GM18507 (cell line): Measurements from ENCODE around the gene EOLA2.
"Not testable (repeated sequence)": the region's sequence is repeated elsewhere in the genome, so short reads cannot be mapped to it uniquely, and the experiment has no call there.

Experiments used
- DNase-seq: peaks from one replicate; pipeline ENCODE4 v3.0.0; 2011; ENCODE audit warnings: low read depth; ENCODE audit not compliant: insufficient read length; ENCODE audit errors: extremely low spot score
- FAIRE-seq: peaks from 2 replicates; lab custom pipeline; 2011; peaks lifted over from hg19 to GRCh38; lab: Jason Lieb, UNC

The EOLA2 gene

DNA sequence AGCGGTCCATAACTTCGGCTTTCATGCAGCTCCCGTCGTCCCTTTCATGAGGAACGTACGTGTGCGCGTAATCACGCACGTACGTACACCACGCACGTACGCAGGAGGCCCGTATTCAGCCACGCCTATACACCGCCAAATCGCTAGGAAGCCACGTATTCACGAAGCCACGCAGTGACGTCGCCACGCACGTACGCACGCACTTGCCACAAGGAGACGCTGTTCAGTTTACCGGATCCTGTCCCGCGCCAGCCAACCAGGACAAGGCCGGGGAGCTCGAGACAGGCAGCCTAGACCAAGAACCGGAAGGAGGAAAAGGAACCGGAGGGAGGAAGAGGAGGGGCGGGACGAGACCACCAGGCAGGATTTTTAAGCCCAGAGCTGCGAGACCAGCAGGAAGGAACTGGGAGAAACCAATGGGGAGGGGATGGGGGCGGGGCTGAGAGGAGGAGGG lies at the start of gene EOLA2:
Gene EOLA2, minus strand, starts transcription at position 65 of the 454 bp plus-strand sequence. CDS start 4,617 bp downstream, outside the sequence.
- peak; percentile 100 for FAIRE-seq

DNA sequence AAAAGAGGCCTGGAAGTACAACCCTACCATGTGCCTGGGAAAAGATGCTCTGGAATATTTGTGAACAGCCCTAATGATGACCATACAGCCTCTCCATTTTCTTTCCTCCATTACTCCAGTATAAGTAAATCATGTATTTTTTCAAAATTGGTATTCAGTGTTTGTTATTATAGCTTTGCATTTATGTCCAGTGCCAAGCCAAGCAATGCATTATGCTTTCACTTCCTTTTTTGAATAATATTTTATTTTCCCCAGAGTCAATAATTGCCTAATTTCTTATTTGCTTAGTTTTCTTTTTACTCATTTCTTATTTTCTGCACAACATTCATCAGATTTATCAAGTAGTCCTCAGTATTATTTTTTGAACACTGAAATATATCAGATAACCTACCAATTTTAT lies 49.3 kb upstream of the EOLA2 start:
- FAIRE-seq (peak; percentile 75), DNase-seq (no peak)

More for the DNA sequence above, at the start of gene EOLA2:
- DNase-seq, result no peak

DNA sequence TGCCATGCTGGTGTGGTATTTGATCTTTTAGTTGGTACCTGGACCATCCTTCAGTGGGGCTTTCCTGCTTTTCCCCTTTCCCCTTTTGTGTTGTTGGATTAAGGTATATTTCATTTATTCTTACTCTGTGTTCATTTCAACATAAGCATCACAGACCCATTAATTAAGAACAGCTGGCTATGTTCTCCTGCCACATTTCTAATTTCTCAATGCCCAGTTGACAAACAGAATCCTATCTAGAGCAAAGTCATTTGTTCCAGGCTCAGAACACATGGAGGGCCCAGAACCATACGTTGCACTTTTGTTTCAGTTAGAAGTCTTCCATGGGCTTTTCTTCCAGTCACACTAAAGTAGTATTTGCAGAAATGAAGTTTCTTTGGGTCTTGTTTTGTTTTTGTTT lies 46.1 kb upstream of the EOLA2 start:
- no peak for DNase-seq
- no peak for FAIRE-seq

DNA sequence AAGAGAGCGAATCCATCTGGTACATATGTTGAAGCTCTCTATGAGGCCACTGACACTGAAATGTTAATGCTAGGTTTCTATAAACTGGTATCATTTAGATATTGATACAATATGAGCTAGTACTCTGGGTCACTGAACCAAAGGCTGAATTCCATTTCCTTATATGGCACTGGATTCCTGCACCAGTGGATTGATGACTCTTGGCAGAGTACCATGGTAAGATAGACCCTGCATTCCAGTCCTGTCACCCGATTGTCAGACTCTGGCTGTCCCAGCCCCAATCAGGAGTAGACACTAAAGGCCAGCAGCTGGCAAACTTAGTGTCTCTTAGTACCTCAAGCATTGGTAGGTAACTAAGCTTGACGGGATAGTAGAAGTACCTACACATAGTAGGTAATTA lies 44.0 kb upstream of the EOLA2 start:
- FAIRE-seq (no peak), DNase-seq (no peak)

DNA sequence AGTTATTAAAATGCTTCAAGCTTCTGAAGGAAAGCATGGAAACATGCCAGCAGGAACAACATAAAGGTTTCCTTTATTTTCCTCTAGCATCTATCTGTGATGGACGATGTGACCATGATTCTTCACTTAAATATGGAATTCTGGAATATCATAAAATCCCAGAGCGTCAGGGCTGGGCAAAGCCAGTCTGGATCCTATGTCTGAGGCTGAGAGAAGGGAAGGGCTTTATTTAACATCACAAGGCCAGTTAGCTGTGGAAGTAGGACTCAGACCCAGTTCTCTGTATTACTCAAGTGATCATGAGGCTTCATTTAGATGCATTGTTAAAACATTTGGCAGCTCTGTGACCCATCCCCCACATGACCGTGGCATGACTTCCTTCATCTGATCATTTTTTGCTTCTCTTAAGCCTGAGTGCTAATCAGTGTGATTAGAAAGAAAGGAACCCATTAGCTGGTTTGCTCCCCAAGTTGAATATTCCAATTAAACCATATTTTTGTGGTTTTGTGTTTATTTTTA lies 40.9 kb upstream of the EOLA2 start:
- DNase-seq, result no peak
- no peak for FAIRE-seq

DNA sequence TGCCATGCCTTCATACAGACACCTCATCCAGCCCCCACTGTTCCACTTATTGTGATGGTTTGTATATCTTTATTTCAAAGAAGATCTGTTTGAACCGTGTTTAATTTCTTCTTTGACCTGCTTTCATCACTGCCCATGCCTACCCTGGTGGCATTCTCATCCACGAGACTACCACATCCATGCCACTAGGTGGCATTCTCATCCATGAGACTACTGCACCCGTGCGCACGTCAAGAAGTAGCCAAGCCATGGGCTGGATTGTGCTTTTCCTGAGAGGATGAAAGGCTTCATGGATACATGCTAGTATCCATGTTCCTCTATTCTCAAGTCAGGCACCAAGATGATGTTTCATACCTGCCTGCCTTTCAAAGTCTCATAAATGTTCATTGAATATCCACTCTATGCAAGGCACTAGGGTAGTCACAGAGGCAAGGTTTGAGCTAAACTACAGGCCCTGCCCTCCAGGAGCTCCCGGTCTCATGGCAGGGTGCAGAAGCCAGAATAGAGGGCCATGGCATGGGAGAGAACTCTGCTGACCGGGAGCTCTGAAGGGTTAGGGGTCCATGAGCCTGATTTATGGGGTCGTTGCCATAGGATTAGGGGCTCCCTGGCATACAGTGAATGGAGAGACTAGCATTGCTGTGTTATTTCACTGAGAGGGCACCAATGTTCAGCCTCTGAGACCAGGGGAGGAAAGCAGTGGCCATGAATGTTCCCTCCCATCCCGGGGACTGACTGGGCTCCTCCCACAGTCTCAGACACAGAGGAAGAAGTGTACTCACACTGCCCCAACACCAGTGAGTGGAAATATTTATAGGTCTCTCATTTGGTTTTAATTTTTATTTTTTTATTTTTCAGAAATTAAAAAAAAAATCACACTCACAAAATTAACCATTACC lies 24.8 kb upstream of the EOLA2 start:
- peak; percentile 85 for FAIRE-seq
- DNase-seq, result no peak

DNA sequence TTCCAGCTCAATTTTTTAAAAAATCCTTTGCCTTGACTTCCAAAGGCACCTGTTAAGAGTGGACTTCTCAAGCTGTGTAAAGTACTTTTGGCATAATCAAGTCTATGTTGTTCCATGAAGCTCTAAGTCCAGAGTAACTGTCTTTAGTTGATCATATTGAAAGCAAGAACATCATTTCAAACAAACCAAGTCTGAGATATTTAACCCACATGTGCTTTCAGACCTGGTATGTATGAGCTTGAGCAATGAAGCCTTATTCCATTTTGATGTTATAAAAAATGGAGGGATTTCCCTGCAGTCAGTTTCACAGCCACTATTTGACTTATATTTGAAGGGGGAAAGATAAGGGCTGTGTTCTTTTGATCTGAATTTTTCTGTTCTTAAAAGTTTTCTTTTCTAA lies 23.7 kb upstream of the EOLA2 start:
- DNase-seq, result no peak
- FAIRE-seq, result no peak

DNA sequence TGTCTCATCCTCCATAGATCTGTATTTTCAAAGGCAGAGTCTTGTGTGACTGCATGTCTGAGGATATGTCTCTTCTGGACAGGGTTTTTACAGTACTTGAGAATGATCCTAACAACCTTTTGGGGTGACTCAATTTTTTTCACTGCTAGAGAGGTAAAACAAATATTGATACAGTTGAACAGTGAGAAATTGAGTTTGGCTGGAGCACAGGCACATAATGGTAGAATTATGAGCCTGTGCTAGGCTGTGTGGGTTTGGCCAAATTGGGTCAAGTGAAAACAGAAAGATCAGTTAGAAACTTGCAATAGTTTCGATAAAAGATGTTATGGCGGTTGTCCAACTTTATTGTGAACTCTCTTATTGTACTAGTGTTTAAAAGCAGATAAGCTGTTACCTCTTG lies 23.3 kb upstream of the EOLA2 start:
- DNase-seq (no peak), FAIRE-seq (no peak)

DNA sequence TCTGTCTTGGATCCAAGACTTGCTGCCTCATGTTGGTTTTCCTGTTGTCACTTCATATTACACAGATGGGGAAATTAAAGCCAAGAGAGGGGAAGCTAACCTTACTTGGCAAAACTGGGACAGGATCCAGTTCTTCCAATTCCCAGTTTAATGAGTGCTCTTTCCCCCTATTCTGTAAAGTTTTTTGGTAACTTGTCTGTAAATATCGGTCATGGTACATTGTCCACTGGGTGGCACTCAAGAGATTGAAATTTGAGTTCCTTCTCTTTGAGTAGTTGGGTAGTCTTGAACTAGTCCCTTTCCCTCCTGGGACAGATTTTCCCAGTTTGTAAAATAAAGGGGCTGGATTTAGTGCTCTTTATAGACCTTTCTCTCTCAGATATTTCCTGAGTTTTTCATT lies 12.4 kb upstream of the EOLA2 start:
- FAIRE-seq, result no peak

DNA sequence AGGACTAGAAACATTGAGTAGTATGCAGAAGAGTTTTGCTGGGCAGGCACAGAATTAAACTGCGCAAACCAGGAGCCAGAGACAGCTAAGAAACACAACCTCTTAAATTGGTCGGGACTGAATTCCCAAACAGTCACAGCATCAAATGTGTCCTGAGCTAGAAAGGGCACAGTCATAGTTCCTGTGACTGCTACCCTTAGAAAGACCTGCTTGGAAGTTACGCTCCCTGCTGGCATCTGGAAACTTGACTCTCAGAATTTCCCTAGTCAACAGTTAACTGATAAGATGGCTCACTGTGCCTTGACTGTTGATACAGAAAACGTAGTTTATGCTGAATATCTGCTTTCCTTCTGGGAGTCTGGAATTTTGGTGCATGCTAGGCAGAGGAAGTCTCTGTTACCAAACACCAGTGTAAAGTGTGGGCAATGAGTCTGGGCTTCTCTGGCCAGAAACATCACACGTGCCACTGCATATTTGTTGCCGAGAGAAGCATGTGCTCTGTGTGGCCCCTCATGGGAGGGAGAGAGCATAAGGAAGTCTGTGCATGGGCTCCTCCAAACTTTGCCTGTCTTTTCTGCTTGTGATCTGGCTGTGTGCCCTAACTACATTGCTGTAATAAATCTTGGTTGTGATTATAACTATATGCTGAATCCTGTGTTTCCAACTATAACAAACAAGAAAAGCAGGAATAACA lies 11.6 kb upstream of the EOLA2 start:
- DNase-seq (no peak), FAIRE-seq (no peak)

More for the DNA sequence above, 12.4 kb upstream of the EOLA2 start:
- no peak for DNase-seq

DNA sequence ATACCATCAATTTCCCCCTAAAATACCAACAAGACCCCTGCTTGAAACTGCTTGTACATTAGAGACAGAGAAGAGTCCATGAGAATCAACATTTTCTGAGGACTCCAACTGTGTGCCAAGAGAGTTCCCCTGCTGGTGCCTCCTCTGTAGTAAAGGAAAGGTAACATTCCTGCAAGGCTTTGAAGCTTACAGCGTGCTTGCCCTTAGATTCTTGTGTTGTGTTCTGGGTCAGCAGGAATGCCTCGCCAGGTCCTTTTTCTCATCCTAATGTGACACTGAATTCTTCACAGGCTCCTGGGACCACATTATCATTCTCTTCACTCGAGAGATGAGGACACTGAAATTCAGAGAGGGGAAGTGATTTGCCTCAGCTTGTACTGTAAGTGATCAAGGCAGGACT lies 9.7 kb upstream of the EOLA2 start:
- FAIRE-seq, result no peak
- no peak for DNase-seq

DNA sequence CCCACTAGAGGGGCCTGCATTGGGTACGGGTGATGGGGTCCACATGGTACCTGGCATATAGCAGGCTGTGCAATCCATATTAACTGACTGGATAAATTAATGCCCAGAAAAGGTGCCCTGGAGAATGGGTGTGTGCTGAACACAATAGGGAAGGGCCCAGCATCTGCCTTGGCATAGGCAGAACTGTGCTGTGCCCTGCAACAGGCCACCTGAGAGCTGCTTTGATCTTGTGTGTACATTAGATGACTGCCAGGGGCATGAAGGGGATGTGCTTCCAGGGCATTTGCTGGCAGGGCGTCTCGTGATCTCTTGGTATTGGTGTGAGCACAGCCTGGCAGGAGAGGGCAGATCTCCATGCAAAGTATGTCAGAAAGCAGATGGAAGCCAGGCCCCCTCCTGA lies 8.6 kb upstream of the EOLA2 start:
- DNase-seq, FAIRE-seq: not testable (repeated sequence)

DNA sequence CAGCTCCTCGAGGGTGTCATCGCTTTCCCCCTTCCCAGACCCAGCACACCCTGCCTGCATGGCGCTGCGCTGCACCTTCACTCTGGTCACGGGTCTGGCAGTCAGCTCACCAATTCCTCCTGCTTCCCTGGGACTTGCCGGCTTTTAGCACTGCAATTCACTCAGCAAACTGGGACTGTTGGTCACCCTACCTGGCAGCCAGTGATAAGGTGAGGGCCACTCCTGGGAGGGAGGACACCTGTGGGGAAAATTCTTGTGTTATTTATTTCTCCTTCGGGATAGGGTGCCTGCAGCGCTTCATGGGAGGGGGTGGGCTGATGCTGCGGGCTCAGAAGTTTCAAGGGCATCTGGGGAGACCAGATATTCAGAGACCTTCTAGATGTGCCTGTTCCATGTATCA lies 7.5 kb upstream of the EOLA2 start:
- not testable (repeated sequence) for DNase-seq, FAIRE-seq

DNA sequence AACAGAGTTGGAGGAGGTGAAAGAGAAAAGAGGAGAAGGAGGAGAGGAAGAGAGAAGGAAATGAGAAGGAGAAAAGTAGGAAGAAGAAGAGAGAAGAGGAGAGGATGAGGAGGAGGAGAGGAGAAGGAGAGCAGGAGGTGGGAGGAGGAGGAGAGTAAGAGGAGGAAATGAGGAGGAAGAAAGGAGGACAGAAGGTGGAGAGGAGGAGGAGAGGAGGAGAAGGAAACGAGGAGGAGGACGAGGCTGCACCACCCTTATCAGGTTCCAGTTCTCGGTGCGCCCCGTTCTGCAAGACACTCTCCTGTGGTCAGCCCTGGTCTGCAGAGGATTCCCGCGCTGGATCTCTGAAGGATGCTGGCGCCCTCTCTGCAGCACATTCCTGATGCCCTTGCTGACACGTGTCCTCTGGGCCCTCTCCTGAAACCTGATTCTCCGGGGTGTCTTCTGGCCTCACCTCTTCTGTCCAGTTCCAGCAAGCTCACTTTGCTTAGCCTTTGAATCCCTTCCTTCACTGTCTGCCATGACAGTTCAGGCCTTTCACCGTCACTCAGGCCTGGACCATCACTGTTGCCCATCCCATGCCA lies 6.9 kb upstream of the EOLA2 start:
- not testable (repeated sequence) for DNase-seq, FAIRE-seq

DNA sequence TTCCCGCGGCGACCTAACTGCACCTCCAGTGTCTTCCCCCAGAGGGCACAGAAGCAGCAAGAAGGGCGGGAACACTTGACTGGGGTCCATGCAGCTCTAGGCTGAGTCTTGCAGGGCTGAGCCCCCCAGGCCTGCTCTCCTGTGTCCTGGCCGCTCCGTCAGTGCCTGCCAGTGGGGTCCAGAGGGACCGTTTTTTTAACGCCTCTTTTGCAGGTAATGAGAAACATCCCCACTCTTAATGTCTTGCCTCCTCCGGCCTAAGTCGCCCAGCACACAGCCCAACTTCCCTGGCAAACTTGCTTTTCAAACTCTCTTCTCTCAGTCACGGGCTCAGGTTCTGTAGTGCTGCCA lies 2.4 kb upstream of the EOLA2 start:
- DNase-seq, FAIRE-seq: not testable (repeated sequence)

DNA sequence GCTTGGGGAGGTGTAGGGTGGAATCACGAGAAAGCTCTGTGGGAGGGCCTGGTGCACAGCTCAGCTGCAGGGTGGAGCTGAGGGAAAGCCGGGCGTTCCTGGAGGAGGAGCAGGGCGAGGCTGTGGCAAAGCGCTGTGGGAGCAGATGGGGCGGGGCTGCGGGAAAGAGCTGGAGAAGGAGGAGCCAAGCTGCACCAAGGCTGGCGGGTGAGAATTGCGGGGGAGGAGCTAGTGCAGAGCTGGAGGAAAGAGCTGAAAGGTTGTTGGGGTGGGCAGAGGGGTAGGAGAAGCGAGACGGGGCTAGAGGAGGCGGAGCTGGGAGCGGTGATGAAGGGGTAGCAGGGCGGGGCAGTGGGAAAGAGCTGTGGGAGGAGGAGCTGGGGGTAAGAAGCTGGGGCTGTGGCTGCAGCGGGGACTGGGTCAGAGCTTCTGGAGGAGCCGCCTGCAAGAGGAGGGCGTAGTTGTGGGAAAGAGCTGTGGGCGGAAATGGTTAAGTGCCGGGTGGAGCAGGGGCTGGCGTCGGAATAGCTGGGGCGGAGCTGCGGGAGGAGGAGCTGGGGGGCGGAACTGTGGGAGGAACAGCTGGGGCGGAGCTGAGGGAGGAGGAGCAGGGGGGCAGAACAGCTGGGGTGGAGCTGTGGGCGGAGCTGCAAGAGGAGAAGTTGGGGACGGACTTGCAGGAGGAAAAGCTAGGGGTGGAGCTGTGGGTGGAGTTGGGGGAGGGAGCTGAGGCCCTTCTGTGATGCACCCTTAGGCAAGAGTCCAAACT lies 1.8 kb upstream of the EOLA2 start:
- peak; percentile 72 for DNase-seq
- FAIRE-seq, result no peak

DNA sequence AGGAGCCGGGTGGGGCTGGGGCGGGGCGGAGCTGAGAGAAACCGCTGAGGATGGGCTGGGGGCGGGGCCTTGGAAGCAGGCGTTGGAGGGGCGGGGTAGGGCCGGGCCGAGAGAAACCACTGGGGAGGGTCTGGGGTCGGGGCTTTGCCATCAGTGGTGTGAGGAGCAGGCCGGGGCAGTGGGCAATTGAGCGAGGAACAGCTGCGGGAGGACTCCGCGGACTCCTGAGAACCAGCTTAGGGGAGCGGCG lies 1.3 kb upstream of the EOLA2 start:
- no peak for FAIRE-seq
- DNase-seq, result no peak

DNA sequence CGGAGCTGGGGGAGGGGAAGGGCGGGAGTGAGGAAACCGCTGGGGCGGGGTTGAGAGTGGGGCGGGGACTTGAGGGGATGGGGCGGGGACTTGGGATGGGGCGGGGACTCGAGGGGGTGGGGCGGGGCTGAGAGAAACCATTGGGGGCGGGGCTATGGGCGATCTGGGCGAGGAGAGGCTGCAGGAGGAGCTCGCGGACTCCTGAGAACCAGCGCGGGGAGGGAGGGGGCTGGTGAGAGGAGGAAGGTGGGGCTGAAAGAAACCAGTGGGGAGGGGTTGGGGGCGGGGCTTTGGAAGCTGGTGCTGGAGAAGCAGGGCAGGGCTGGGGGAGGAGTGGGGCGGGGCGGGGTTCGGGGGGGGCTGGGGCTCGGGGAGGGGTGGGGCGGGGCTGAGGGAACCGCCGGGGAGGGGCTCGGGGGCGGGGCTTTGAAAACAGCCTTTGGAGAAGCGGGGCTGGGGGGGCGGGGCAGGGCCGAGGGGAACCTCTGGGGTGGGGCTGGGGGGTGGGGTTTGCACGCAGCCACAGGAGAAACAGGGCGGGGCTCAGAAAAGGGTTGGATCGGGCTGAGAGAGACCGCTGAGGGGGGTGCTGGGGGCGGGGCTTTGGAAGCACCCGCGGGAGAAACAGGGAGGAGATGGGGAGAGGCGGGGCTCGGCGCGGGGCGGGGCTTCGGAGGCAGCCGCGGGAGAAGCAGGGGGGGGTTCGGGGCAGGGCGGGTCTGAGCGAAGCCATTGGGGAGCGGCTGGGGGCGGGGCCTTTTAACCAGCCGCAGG lies 777 bp upstream of the EOLA2 start:
- no peak for FAIRE-seq
- no peak for DNase-seq

DNA sequence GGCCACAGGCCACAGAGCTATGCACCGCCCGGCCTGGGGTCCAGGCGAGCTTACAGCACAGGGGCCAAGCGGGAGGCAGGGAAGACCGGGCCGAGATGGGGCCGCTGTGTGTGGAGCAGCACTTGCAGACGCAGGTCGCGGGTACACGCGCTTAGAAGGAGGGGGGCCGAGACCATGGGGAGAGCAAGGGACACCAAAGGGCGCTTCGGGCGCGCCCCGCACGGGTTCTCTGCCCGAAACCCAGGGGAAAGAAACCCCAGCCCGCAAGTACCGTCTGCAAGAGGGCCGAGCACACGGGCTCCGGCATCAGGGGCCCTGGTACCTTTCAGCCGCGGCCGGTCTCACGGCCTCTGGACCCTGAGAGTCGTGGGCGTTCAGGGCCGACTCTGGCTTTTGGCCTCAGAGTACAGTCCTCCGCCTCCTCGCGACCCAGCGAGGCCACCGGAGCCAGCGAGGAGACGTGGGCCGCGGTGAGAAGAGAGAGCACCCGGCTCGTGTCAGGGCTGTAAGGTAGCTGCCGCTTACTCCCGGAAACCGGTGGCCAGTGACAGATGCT lies 342 bp downstream of the EOLA2 start:
- DNase-seq (no peak), FAIRE-seq (no peak)
